GM18907 (cell line): ENCODE measurements around the gene BCCIP.
A peak's percentile ranks its signal among the peaks of the same experiment; 100 is the strongest.

Source experiments
- ATAC-seq: cut with Tn5 transposase; IDR thresholded peaks from one replicate; pipeline ENCODE4 v1.9.1; 2021; ENCODE audit warnings: mild to moderate bottlenecking, moderate library complexity; ENCODE audit not compliant: unreplicated experiment

Gene BCCIP

DNA sequence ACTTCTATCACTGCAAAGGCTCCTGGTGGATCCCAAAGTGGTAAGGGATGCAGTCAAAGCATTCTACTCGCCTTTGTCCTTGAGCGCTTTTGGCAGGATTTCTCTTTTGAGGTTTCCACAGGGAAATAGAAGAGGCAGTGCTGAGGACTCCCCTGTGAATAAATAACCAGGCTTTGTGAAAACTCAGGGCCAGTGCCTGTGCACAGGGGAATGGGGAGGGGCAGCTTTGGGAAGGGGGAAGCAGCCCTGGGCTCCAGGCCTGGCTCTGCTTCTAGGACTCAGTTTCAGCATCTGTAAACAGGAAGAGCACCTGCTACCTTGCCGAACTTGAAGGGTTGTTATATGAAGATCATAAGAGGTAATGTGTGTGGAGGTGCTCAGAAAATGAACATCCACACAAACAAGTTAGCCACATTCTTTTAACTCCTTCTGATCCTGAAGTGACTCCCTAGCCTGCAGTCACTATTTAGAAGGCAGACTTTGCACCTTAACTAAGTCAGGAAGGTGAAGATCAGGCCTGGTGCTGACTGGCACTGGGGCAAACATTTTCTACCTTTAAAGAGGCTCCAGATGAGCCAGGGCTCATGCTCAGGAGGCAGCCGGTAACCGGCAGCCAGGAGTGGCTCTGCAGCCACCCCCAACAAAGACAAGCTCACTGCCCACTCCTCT, 25.2 kb upstream of the BCCIP start:
- ATAC-seq = no peak

- ATAC-seq = no peak
These were observed 23.7 kb upstream of the BCCIP start for GRCh38 chr10:125799451-125800182.

- ATAC-seq = no peak
These were observed 21.8 kb upstream of the BCCIP start for GRCh38 chr10:125801574-125801973.

- ATAC-seq = no peak
These were observed 21.2 kb upstream of the BCCIP start for GRCh38 chr10:125802131-125802530.

GRCh38 chr10:125802739-125803138, 20.6 kb upstream of the BCCIP start:
- ATAC-seq = no peak

GRCh38 chr10:125808047-125808446, 15.3 kb upstream of the BCCIP start:
- no peak for ATAC-seq

GRCh38 chr10:125811251-125811650, 12.1 kb upstream of the BCCIP start:
- no peak for ATAC-seq

- ATAC-seq = no peak
These were observed 11.1 kb upstream of the BCCIP start for GRCh38 chr10:125812128-125812750.

GRCh38 chr10:125815764-125816163, 7.6 kb upstream of the BCCIP start:
- ATAC-seq = no peak

DNA sequence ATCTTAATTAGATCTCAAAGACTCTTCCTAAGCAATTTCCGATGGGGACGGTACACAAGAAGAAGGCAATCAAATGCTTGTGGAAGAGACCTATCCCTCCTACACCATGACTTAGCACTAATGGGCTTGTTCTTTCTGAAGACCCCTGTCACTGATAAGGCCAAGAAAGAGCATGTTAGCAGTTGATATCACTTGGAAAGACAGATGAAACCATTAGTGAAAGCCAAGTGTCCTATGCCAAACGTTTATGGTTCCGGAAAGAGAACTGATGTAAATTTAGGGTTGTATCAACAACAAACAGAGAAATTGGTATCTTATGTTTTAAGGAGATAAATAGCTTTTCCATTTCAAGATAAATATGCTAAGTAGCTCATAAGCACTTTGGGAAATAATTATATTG, 6.8 kb upstream of the BCCIP start:
- ATAC-seq = no peak

- ATAC-seq = no peak
These were observed 5.9 kb upstream of the BCCIP start for GRCh38 chr10:125817337-125817946.

DNA sequence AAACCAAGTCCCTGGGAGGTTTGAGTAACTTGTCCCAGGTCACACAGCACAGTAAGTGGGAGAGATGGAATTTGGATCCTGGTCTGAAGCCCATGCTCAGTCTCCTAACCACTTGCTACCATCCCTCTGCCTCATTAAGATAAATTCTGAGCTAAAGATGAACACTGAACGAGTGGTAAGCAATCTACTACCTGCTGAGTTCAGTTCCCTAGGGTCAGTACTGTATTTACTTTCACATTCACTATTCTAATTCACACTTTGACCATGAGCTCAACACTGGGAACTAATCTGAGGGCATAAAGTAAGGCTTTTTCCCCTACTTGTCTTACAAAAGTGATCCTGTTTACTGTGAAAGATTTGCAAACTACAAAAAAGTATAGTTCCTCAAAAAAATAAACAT, 2.6 kb upstream of the BCCIP start:
- ATAC-seq = peak; percentile 54

- ATAC-seq = peak; percentile 2
These were observed 411 bp downstream of the BCCIP start for GRCh38 chr10:125823663-125824251.

DNA sequence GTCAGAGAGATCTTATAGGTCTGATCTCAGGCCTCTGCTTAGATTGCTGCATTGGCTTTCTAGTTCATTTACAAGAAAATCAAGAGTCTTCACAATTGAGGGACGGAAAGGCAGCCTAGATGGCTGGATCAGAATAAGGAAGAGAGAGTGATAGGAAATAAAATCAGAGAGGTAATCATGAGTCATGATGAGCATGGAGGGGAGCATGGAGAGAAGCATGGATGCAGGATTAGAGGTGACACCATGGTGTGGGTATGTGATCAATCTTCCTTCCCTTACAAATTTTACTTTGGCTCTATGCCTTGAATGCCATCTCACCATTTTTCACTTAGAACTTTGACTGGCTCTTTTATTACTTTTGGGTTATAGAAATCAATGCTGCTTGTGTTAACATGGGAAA, 1.4 kb downstream of the BCCIP start:
- ATAC-seq = no peak

GRCh38 chr10:125827133-125827532, 3.8 kb downstream of the BCCIP start:
- ATAC-seq = no peak

DNA sequence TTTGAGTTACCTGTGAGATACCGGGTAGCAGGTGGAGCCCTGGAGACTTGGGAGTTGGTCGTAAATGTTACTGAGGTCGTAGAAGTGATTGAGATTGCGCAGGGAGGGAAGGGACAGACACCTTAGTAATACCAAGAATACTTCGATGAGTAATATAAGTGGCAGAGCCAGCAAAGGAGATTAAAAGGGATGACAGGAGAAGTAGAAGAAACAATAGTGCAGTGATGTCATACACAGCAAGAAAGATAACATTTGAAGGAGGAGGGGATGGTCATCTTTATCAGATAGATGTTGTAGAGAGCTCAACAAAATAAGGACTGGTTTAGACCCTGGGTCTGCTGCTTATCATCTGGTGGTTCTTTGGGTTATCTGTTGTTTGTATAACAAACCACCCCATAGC, 5.0 kb downstream of the BCCIP start:
- ATAC-seq = no peak

DNA sequence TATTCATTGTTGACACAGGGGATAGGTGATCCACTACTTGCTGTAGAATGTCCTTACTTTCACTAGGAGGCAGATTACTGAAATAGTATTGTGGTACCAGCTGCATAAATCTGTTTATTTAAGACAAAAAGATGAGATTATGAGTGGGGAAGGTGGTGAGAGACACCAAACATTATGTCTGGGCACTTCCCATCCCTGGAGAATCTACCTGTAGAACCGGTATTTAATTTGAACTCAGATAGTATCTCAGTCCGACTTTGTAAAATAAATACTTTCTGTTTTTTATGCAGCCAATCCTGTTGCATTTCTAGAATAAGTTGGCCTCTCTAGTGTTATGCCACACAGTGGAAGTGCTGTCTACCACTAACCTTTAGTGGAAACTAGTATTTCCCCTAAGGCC, 13.4 kb downstream of the BCCIP start:
- no peak for ATAC-seq

- no peak for ATAC-seq
These were observed 15.6 kb downstream of the BCCIP start for GRCh38 chr10:125838802-125839575.

DNA sequence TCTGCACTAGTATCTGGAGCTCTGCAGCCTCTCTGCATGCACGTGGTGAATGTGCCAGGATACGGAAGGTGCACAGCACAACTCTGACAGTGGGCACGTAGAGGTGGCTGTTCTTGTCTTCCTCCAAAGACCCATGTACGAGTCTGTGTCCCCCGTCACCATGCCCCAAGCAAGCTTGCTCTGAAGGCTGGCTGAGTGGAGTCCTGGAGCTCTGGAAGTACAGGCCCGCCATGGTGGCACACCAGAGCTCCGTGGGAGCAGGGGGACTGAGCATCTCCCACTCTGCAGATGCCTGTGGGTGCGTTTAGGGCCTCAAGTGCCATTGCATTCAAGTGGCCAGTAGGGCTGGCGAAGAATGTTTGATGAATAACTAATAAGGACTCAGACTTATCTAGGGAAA, 17.1 kb downstream of the BCCIP start:
- no peak for ATAC-seq

DNA sequence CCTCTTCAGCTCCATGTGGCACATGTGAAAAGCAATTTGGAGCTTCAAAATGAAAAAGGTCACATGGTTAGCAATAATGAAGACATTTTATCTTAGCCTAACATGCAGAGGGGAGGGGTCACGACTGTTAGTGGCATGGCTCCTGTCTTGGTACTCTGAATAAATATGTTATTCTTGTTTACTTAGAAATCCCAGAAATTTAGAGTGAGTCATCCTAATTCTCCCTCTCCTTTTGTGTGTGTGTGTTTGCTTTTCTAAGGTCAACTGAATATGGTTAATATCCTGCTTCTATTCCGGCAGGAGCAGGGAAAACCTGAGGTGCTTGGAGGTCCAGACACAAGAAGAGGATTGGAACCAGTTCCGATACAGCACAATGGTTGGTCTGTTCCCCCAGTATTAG, 17.6 kb downstream of the BCCIP start:
- no peak for ATAC-seq
